Measurements from ENCODE around the gene DDC.
"Not testable (repeated sequence)": the region's sequence is repeated elsewhere in the genome, so short reads cannot be mapped to it uniquely, and the experiment has no call there.

Gene DDC

DNA sequence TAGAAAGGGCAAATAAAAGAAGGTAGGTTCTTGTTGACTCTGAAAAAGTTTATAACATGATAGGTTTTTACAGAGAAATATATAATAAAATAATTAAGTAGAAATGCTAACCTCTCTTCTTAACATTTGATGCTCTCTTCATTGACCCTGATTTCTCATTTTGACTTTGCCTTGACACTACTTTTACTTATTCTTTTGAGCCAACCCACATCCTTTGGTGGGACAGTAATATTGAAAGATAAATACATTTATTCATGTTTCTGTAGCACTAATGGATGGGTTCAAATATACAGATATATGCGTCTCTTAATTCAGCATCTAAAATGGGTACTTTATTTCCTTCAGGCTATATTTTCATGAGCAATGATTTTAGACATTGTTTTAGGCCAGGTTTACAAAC, 34.4 kb downstream of the DDC start:
- no peak for DNase-seq (ENCODE audit: extremely low read depth, low read depth)
- no peak for TF ChIP-seq CTCF (IDR thresholded peaks at IDR 0.05; ENCODE audit: low read depth, low read length)

DNA sequence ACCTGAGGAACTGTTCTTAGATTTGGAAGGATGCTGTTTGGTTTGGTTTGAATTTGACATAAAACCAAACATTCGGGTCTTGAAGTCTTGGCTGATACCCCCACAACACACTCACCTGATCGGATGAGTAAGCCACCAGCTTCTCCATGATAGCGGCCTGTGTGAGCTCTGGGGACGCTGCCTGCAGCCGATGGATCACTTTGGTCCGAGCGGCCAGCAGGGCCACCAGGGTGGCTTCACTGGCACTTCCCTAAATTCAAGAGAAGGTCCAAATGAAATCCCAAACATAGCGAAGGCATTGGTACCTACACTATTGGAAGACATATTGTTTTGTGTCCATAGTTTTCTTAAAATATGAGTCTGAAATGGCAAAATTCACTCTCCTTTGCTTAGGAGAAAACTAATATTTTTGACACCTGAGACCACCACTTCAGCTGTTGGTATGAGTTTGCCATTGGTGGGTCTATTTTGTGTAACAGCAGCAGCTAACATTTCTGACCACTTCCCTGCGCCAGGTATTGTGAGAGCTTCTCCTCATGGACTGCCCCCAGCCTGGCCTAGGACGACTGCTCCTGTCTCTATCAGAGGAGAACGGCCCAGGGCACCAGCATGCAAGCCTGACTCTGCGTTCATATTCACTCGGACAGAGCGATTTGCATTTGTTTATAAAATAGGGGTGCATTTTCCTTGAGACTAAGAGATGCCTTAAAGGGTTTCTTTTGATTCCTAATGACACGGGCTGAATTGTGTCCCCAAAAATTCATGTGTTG, 35.9 kb downstream of the DDC start:
- DNase-seq (ENCODE audit: extremely low read depth, low read depth), result no peak
- no peak for TF ChIP-seq CTCF (IDR thresholded peaks at IDR 0.05; ENCODE audit: low read depth, low read length)

DNA sequence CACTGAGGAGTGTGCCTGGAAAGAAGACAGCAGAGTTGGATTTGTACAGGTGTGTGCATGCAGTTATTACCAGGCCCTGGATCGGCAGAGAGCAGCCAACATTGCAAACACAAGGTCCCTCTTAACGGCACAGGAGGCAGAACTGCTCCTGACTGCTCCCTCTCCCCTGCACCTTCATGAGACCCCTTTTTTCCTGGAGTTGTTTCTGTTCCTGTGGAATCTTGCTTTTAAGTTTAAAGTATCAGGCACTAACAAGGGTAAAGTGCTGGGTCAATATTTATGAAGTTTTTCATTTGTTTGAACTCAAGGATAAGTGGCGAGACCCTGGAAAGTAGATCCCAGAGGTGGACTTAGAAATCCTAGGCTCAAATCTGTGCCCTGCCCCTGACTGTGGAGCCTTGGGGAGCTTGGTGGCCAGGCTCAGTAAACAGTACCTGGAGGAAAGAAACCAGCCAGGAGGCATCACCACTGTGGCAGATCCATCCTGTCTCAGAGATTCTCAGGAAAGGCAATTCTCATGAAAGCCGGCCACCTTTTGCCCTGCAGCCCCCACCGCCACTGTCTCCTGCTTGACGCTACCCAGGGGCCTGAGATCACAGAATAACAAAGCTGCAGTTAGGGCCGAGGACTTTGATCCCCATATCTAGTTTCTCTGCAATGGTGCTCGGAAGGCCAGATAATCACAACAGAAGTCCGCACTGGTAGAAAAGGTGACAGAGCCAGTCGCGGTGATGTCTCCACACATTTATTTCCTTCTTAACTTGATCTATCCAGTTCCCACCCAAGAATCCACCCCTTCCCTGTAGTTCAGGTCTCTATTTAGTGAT, 36.7 kb downstream of the DDC start:
- no peak for TF ChIP-seq CTCF (IDR thresholded peaks at IDR 0.05; ENCODE audit: low read depth, low read length)
- DNase-seq (ENCODE audit: extremely low read depth, low read depth), result no peak

- DNase-seq (ENCODE audit: extremely low read depth, low read depth), result not testable (repeated sequence)
These were observed 45.9 kb downstream of the DDC start for GRCh38 chr7:50519350-50519749.

GRCh38 chr7:50513166-50513871, 51.9 kb downstream of the DDC start:
- no peak for DNase-seq (ENCODE audit: extremely low read depth, low read depth)
- TF ChIP-seq CTCF (IDR thresholded peaks at IDR 0.05; ENCODE audit: low read depth, low read length), result no peak

DNA sequence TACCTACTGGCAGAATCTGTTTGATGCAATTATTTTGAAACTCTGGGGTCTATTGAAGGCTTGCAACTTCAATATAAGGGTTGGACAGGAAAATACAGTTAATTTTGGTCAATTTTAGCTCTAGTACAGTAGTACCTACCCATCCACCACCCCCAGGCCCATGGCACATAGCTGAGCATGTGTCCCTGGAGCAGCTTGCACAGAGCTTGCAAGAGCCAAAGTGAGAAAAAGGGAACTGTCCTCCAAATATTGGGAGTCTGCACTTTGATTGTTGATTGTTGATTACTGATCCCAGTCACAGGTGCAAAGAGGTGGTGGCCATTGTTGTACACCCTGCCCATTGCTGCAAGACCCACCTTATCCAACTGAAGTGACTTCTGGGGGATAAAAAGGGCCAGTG, 52.8 kb downstream of the DDC start:
- no peak for DNase-seq (ENCODE audit: extremely low read depth, low read depth)
- TF ChIP-seq CTCF (IDR thresholded peaks at IDR 0.05; ENCODE audit: low read depth, low read length), result no peak

- no peak for DNase-seq (ENCODE audit: extremely low read depth, low read depth)
- no peak for TF ChIP-seq CTCF (IDR thresholded peaks at IDR 0.05; ENCODE audit: low read depth, low read length)
These were observed 55.7 kb downstream of the DDC start for GRCh38 chr7:50509459-50509858.

Measured in AG09319 (cell line).